GM23248 (cell line): Measurements from ENCODE around the gene FOXRED2. TPM values are rescaled to one million over a fixed set of nuclear protein-coding genes. Genes with fewer than 3 reads are reported as not detected.

ENCODE experiments used
- DNase-seq: peaks from one replicate; pipeline ENCODE4 v3.0.0-alpha.2; 2015
- H2AFZ ChIP-seq: fragments of 200-600 bp; sonication (generic); 2 replicates; pipeline ENCODE4 v1.6.1; 2016; ENCODE audit warnings: antibody characterized with exemption
- H3F3A ChIP-seq: fragments of 200-600 bp; sonication (generic); 2 replicates; pipeline ENCODE4 v1.6.1; 2016; ENCODE audit warnings: mild to moderate bottlenecking, antibody characterized with exemption, mixed run types; ENCODE audit not compliant: insufficient read depth
- H3K27ac ChIP-seq: fragments of 200-600 bp; sonication (generic); 2 replicates; pipeline ENCODE4 v1.5.1; 2016; ENCODE audit warnings: mild to moderate bottlenecking
- H3K27me3 ChIP-seq: fragments of 200-600 bp; sonication (generic); replicated peaks from 2 replicates; pipeline ENCODE4 v1.6.1; 2016; ENCODE audit warnings: mild to moderate bottlenecking; ENCODE audit not compliant: insufficient read depth
- H3K36me3 ChIP-seq: fragments of 200-600 bp; sonication (generic); 2 replicates; pipeline ENCODE4 v1.6.1; 2016; ENCODE audit warnings: low read depth, mild to moderate bottlenecking
- H3K4me1 ChIP-seq: fragments of 200-600 bp; sonication (generic); 2 replicates; pipeline ENCODE4 v1.6.1; 2016; ENCODE audit warnings: mild to moderate bottlenecking; ENCODE audit not compliant: insufficient read depth
- H3K4me2 ChIP-seq: fragments of 200-600 bp; sonication (generic); one replicate; pipeline ENCODE4 v1.6.1; 2016; ENCODE audit warnings: mild to moderate bottlenecking; ENCODE audit not compliant: unreplicated experiment
- H3K4me3 ChIP-seq: fragments of 200-600 bp; sonication (generic); 2 replicates; pipeline ENCODE4 v1.5.1; 2016; ENCODE audit warnings: mild to moderate bottlenecking
- H3K79me2 ChIP-seq: fragments of 200-600 bp; sonication (generic); 2 replicates; pipeline ENCODE4 v1.6.1; 2016; ENCODE audit warnings: mild to moderate bottlenecking; ENCODE audit not compliant: insufficient read depth
- H3K9ac ChIP-seq: fragments of 200-600 bp; sonication (generic); 2 replicates; pipeline ENCODE4 v1.6.1; 2016; ENCODE audit warnings: mild to moderate bottlenecking
- H3K9me2 ChIP-seq: fragments of 200-600 bp; sonication (generic); 2 replicates; pipeline ENCODE4 v1.6.1; 2016; ENCODE audit warnings: mixed run types, mild to moderate bottlenecking, moderate library complexity; ENCODE audit not compliant: insufficient read depth
- H3K9me3 ChIP-seq: fragments of 200-600 bp; sonication (generic); one replicate; pipeline ENCODE4 v1.6.1; 2017; ENCODE audit warnings: low read depth
- H4K20me1 ChIP-seq: fragments of 200-600 bp; sonication (generic); 2 replicates; pipeline ENCODE4 v1.6.0; 2016; ENCODE audit not compliant: insufficient read depth
- EZH2 ChIP-seq: fragments of 200-600 bp; sonication (generic); IDR thresholded peaks from 2 replicates; pipeline ENCODE4 v1.6.1; 2018; ENCODE audit warnings: antibody characterized with exemption, mild to moderate bottlenecking; ENCODE audit not compliant: insufficient read depth, poor library complexity, severe bottlenecking
- EZH2phosphoT487 ChIP-seq: fragments of 200-600 bp; sonication (generic); IDR thresholded peaks from 2 replicates; pipeline ENCODE4 v1.6.1; 2018; ENCODE audit warnings: antibody characterized with exemption, moderate library complexity, mild to moderate bottlenecking, low read depth; ENCODE audit not compliant: insufficient read depth
- WGBS, 2 experiments: methylation state at CpG; one replicate each; pipeline ENCODE4 v1.1.6; 2015 to 2017; ENCODE audit warnings: low lambda C conversion rate in 2 of 2, low coverage in 1 of 2; ENCODE audit errors: missing lambda C conversion rate in 2 of 2; 5-methylcytosine and 5-hydroxymethylcytosine counted together
- in situ Hi-C: fragments of 300-500 bp; cut with MboI; formaldehyde crosslinking; loops from 2 replicates; pipeline ENCODE4 v1.15.0; 2020
- polyA plus RNA-seq: library from polyadenylated mRNA; unstranded; fragments of >200 nt; fragmentation: Nextera tagmentation; extraction: Ambion mirVana; gene quantifications from 2 replicates; pipeline ENCODE4 v1.2.1, GENCODE V29; 2016
- total RNA-seq: library from RNA; depleted of rRNA; stranded (reverse); fragments of >200 nt; shearing (Covaris generic); gene quantifications from 2 replicates; pipeline ENCODE4 v1.2.3, GENCODE V29; 2014

Gene FOXRED2
- total and polyA plus RNA-seq, 2 experiments from 2014 or later: 4.2 to 5.0 TPM

GRCh38 chr22:36467946-36468345, 38.9 kb downstream of the FOXRED2 start:
- Histone ChIP-seq H3K27ac (peak overlapping the region; percentile 59), H3K9me3 (no peaks in the 10 kb centered on the region), H3K9ac (peak overlapping the region; percentile 44), H4K20me1 (no peaks in the 10 kb centered on the region), H2AFZ (no peak overlapping the region), H3K4me2 (peak overlapping the region; percentile 73), H3K79me2 (peaks cover 28% of the 10 kb centered on the region), H3K36me3 (no peaks in the 10 kb centered on the region), H3K27me3 (no peaks in the 10 kb centered on the region), H3K4me3 (peak overlapping the region; percentile 38), H3K4me1 (peaks cover 53% of the 10 kb centered on the region), H3K9me2 (no peaks in the 10 kb centered on the region), H3F3A (peaks cover 45% of the 10 kb centered on the region)
- peak; percentile 89 for DNase-seq
- 27 to 30% methylated on average over 7 of the region's 7 CpGs for WGBS, 2 experiments
- in situ Hi-C loops: loop anchor here (10.0 kb wide), 1 partner anchor 163 kb away; no protein-coding TSS in a partner anchor
- no peak for TF ChIP-seq EZH2phosphoT487
- TF ChIP-seq EZH2: no peak

GRCh38 chr22:36467042-36467810, 39.6 kb downstream of the FOXRED2 start:
- no peak overlapping the region for H3K4me3 ChIP-seq
- no peaks in the 10 kb centered on the region for H3K9me3 ChIP-seq
- H3K4me2 ChIP-seq: peak overlapping the region; percentile 73
- H3F3A ChIP-seq: peaks cover 38% of the 10 kb centered on the region
- no peaks in the 10 kb centered on the region for H4K20me1 ChIP-seq
- peak overlapping the region; percentile 44 for H3K9ac ChIP-seq
- in situ Hi-C loops: loop anchor here (10.0 kb wide), 1 partner anchor 162 kb away; no protein-coding TSS in a partner anchor
- no peaks in the 10 kb centered on the region for H3K9me2 ChIP-seq
- H3K79me2 ChIP-seq: peaks cover 28% of the 10 kb centered on the region
- peaks cover 55% of the 10 kb centered on the region for H3K4me1 ChIP-seq
- peak overlapping the region; percentile 59 for H3K27ac ChIP-seq
- H3K36me3 ChIP-seq: no peaks in the 10 kb centered on the region
- peak; percentile 50 for DNase-seq
- no peaks in the 10 kb centered on the region for H3K27me3 ChIP-seq
- TF ChIP-seq EZH2phosphoT487: no peak
- TF ChIP-seq EZH2: no peak
- 75 to 78% methylated on average over 12 to 14 of the region's 14 CpGs for WGBS, 2 experiments
- H2AFZ ChIP-seq: no peak overlapping the region

- peaks cover 28% of the 10 kb centered on the region for H3K79me2 ChIP-seq
- DNase-seq: no peak
- H3F3A ChIP-seq: peaks cover 33% of the 10 kb centered on the region
- H3K27ac ChIP-seq: no peak overlapping the region
- no peaks in the 10 kb centered on the region for H3K36me3 ChIP-seq
- in situ Hi-C loops: loop anchor here (10.0 kb wide), 1 partner anchor 161 kb away; no protein-coding TSS in a partner anchor
- 89 to 90% methylated on average over 7 of the region's 7 CpGs for WGBS, 2 experiments
- H3K4me1 ChIP-seq: peaks cover 52% of the 10 kb centered on the region
- no peak overlapping the region for H3K4me3 ChIP-seq
- no peak overlapping the region for H2AFZ ChIP-seq
- TF ChIP-seq EZH2phosphoT487: no peak
- no peak for TF ChIP-seq EZH2
- no peak overlapping the region for H3K9ac ChIP-seq
- H3K9me3 ChIP-seq: no peaks in the 10 kb centered on the region
- H4K20me1 ChIP-seq: no peaks in the 10 kb centered on the region
- H3K9me2 ChIP-seq: no peaks in the 10 kb centered on the region
- H3K4me2 ChIP-seq: no peak overlapping the region
- H3K27me3 ChIP-seq: no peaks in the 10 kb centered on the region
Measured at GRCh38 chr22:36466258-36466657, 40.6 kb downstream of the FOXRED2 start.

- no peak overlapping the region for H3K9ac ChIP-seq
- H3K9me2 ChIP-seq: no peaks in the 10 kb centered on the region
- no peak overlapping the region for H2AFZ ChIP-seq
- no peaks in the 10 kb centered on the region for H4K20me1 ChIP-seq
- WGBS, 2 experiments: 58% methylated on average over 25 of the region's 25 CpGs
- H3K27ac ChIP-seq: peak overlapping the region; percentile 43
- H3K4me1 ChIP-seq: peaks cover 46% of the 10 kb centered on the region
- no peaks in the 10 kb centered on the region for H3K27me3 ChIP-seq
- H3K79me2 ChIP-seq: peaks cover 23% of the 10 kb centered on the region
- no peaks in the 10 kb centered on the region for H3K9me3 ChIP-seq
- no peak overlapping the region for H3K4me2 ChIP-seq
- TF ChIP-seq EZH2phosphoT487 (no peak), EZH2 (no peak)
- no peak overlapping the region for H3K4me3 ChIP-seq
- DNase-seq: peak; percentile 95
- peaks cover 28% of the 10 kb centered on the region for H3F3A ChIP-seq
- in situ Hi-C loops: loop anchor here (10.0 kb wide), 1 partner anchor 161 kb away; no protein-coding TSS in a partner anchor
- H3K36me3 ChIP-seq: no peaks in the 10 kb centered on the region
Measured at GRCh38 chr22:36465232-36466021, 41.4 kb downstream of the FOXRED2 start.
